Measurements from ENCODE around the gene PDE2A.

The PDE2A gene

GRCh38 chr11:72583177-72583553 is 91.1 kb downstream of the PDE2A start:
- Histone ChIP-seq H3K4me2 (ENCODE audit: low read length) (no peak overlapping the region), H2AFZ (no peak overlapping the region), H3K9me3 (ENCODE audit: control insufficient read depth, low read length) (no peaks in the 10 kb centered on the region), H3K79me2 (no peaks in the 10 kb centered on the region), H3K27me3 (ENCODE audit: control insufficient read depth, insufficient read depth, low read length) (no peaks in the 10 kb centered on the region), H3K9ac (no peak overlapping the region), H3K4me3 (ENCODE audit: low read depth, low read length) (no peak overlapping the region), H3K27ac (no peak overlapping the region), H3K4me1 (no peaks in the 10 kb centered on the region), H3K36me3 (ENCODE audit: control insufficient read depth, insufficient read depth, low read length) (no peaks in the 10 kb centered on the region)
- no peak for TF ChIP-seq CTCF (IDR thresholded peaks at IDR 0.05)

- no peaks in the 10 kb centered on the region for H3K9me3 ChIP-seq (ENCODE audit: control insufficient read depth, low read length)
- H3K27me3 ChIP-seq (ENCODE audit: control insufficient read depth, insufficient read depth, low read length): no peaks in the 10 kb centered on the region
- H2AFZ ChIP-seq: no peak overlapping the region
- no peak overlapping the region for H3K4me2 ChIP-seq (ENCODE audit: low read length)
- H3K4me3 ChIP-seq (ENCODE audit: low read depth, low read length): no peak overlapping the region
- no peak for TF ChIP-seq CTCF (IDR thresholded peaks at IDR 0.05)
- H3K9ac ChIP-seq: no peak overlapping the region
- no peaks in the 10 kb centered on the region for H3K36me3 ChIP-seq (ENCODE audit: control insufficient read depth, insufficient read depth, low read length)
- H3K27ac ChIP-seq: no peak overlapping the region
- H3K79me2 ChIP-seq: no peaks in the 10 kb centered on the region
- no peaks in the 10 kb centered on the region for H3K4me1 ChIP-seq
Observed at GRCh38 chr11:72582206-72583176, 91.7 kb downstream of the PDE2A start.

GRCh38 chr11:72581067-72581466 is 93.2 kb downstream of the PDE2A start:
- Histone ChIP-seq H3K9me3 (ENCODE audit: control insufficient read depth, low read length) (no peaks in the 10 kb centered on the region), H3K79me2 (no peaks in the 10 kb centered on the region), H3K27ac (no peak overlapping the region), H2AFZ (no peak overlapping the region), H3K36me3 (ENCODE audit: control insufficient read depth, insufficient read depth, low read length) (no peaks in the 10 kb centered on the region), H3K27me3 (ENCODE audit: control insufficient read depth, insufficient read depth, low read length) (no peaks in the 10 kb centered on the region), H3K4me1 (no peaks in the 10 kb centered on the region), H3K4me2 (ENCODE audit: low read length) (no peak overlapping the region), H3K9ac (no peak overlapping the region), H3K4me3 (ENCODE audit: low read depth, low read length) (no peak overlapping the region)
- no peak for TF ChIP-seq CTCF (IDR thresholded peaks at IDR 0.05)

- H3K4me1 ChIP-seq: no peaks in the 10 kb centered on the region
- H3K4me3 ChIP-seq (ENCODE audit: low read depth, low read length): no peak overlapping the region
- TF ChIP-seq CTCF (IDR thresholded peaks at IDR 0.05): no peak
- no peaks in the 10 kb centered on the region for H3K36me3 ChIP-seq (ENCODE audit: control insufficient read depth, insufficient read depth, low read length)
- no peaks in the 10 kb centered on the region for H3K27me3 ChIP-seq (ENCODE audit: control insufficient read depth, insufficient read depth, low read length)
- H3K4me2 ChIP-seq (ENCODE audit: low read length): no peak overlapping the region
- no peaks in the 10 kb centered on the region for H3K79me2 ChIP-seq
- no peak overlapping the region for H2AFZ ChIP-seq
- no peaks in the 10 kb centered on the region for H3K9me3 ChIP-seq (ENCODE audit: control insufficient read depth, low read length)
- no peak overlapping the region for H3K27ac ChIP-seq
- no peak overlapping the region for H3K9ac ChIP-seq
Observed at GRCh38 chr11:72580642-72580950, 93.6 kb downstream of the PDE2A start.
